Measurements from ENCODE around the gene ENTREP1. TPM values are rescaled to one million over a fixed set of nuclear protein-coding genes. Genes with fewer than 3 reads are reported as not detected.

Gene ENTREP1, protein sequence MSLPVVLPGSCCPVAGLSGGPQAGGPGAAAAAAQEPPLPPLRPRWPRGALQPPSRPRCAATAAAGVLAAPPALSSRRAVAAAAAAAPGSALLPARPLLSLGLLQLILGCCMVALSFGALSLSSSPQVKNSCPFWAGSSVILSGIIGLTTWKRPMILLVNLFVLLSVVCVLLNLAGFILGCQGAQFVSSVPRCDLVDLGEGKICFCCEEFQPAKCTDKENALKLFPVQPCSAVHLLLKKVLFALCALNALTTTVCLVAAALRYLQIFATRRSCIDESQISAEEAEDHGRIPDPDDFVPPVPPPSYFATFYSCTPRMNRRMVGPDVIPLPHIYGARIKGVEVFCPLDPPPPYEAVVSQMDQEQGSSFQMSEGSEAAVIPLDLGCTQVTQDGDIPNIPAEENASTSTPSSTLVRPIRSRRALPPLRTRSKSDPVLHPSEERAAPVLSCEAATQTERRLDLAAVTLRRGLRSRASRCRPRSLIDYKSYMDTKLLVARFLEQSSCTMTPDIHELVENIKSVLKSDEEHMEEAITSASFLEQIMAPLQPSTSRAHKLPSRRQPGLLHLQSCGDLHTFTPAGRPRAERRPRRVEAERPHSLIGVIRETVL
- total RNA-seq = 10 to 100 TPM in 2 of 3 donors, 1 to 10 TPM in 1; 3.0 to 52.7 (median 30.5) TPM

GRCh38 chr9:69324549-69325401 lies at the start of gene ENTREP1:
Gene ENTREP1 (plus strand): TSS chr9:69325215. CDS start chr9:69325310, 95 bp downstream.
- TF ChIP-seq POLR2AphosphoS5 (IDR thresholded peaks at IDR 0.05) (peak in 2 of 3 donors; percentile 60 to 62), CTCF (IDR thresholded peaks at IDR 0.05) (peak in 1 of 3 donors; percentile 9), POLR2A (IDR thresholded peaks at IDR 0.05) (no peak)
- no peaks in the 10 kb centered on the region for H3K27me3 ChIP-seq
- H3K36me3 ChIP-seq = no peaks in the 10 kb centered on the region
- no peaks in the 10 kb centered on the region for H3K4me1 ChIP-seq
- DNase-seq (ENCODE audit: low spot score in 2 of 2) = peak; percentile 65 to 80
- no peaks in the 10 kb centered on the region for H3K9me3 ChIP-seq
- peak within 1 kb of the TSS; percentile 48 to 80 (median 66) for H3K4me3 ChIP-seq
- peak within 1 kb of the TSS; percentile 86 to 88 for H3K27ac ChIP-seq
- intact Hi-C loops (cut with DNase I; ENCODE audit: low total_unique reads) = no loop called here

GRCh38 chr9:69276775-69277174 lies 48.2 kb upstream of the ENTREP1 start:
- Histone ChIP-seq H3K4me3 (no peak overlapping the region), H3K36me3 (no peaks in the 10 kb centered on the region), H3K27ac (no peak overlapping the region), H3K4me1 (no peaks in the 10 kb centered on the region), H3K27me3 (no peaks in the 10 kb centered on the region), H3K9me3 (no peaks in the 10 kb centered on the region)
- intact Hi-C loops (cut with DNase I; ENCODE audit: low total_unique reads) = no loop called here
- TF ChIP-seq POLR2AphosphoS5 (IDR thresholded peaks at IDR 0.05) (no peak), POLR2A (IDR thresholded peaks at IDR 0.05) (no peak), CTCF (IDR thresholded peaks at IDR 0.05) (no peak)
- DNase-seq (ENCODE audit: low spot score in 2 of 2) = no peak

GRCh38 chr9:69279084-69279731 lies 45.8 kb upstream of the ENTREP1 start:
- TF ChIP-seq POLR2A (IDR thresholded peaks at IDR 0.05) = no peak
- Histone ChIP-seq H3K36me3 (no peaks in the 10 kb centered on the region), H3K9me3 (no peaks in the 10 kb centered on the region), H3K27me3 (no peaks in the 10 kb centered on the region), H3K4me1 (no peaks in the 10 kb centered on the region), H3K4me3 (no peak overlapping the region), H3K27ac (no peak overlapping the region)
- intact Hi-C loops (cut with DNase I; ENCODE audit: low total_unique reads) = no loop called here
- DNase-seq (ENCODE audit: low spot score in 2 of 2) = no peak

DNA sequence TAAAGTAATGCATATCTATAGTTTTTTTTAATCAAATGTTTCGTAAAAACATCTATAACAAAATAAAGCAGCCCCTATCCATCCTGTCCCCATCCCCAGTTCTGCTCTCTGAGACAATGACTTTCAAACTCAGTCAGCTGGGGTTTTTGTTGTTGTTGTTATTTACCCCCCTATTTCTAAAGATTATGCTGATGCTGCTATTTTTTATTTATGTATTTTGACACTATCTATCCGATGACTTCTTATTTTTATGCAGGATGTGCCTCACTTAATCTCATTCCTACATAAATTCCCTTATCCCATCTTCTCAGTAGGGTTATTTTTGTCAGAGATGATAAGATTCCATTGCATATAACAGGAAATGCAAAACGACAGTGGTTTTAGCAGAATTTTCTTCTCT lies 45.3 kb upstream of the ENTREP1 start:
- TF ChIP-seq CTCF (IDR thresholded peaks at IDR 0.05) (no peak), POLR2A (IDR thresholded peaks at IDR 0.05) (no peak), POLR2AphosphoS5 (IDR thresholded peaks at IDR 0.05) (no peak)
- Histone ChIP-seq H3K27ac (no peak overlapping the region), H3K4me1 (no peaks in the 10 kb centered on the region), H3K27me3 (no peaks in the 10 kb centered on the region), H3K36me3 (no peaks in the 10 kb centered on the region), H3K9me3 (no peaks in the 10 kb centered on the region), H3K4me3 (no peak overlapping the region)
- intact Hi-C loops (cut with DNase I; ENCODE audit: low total_unique reads) = no loop called here
- DNase-seq (ENCODE audit: low spot score in 2 of 2) = no peak

- no peak for TF ChIP-seq CTCF (IDR thresholded peaks at IDR 0.05)
- TF ChIP-seq POLR2AphosphoS5 (IDR thresholded peaks at IDR 0.05) = no peak
- TF ChIP-seq POLR2A (IDR thresholded peaks at IDR 0.05) = no peak
- Histone ChIP-seq H3K36me3 (no peaks in the 10 kb centered on the region), H3K9me3 (no peaks in the 10 kb centered on the region), H3K27me3 (no peaks in the 10 kb centered on the region), H3K27ac (no peak overlapping the region), H3K4me1 (no peaks in the 10 kb centered on the region), H3K4me3 (no peak overlapping the region)
- intact Hi-C loops (cut with DNase I; ENCODE audit: low total_unique reads) = no loop called here
- DNase-seq (ENCODE audit: low spot score in 2 of 2) = no peak
Observed at GRCh38 chr9:69283003-69283402, 42.0 kb upstream of the ENTREP1 start.
